ENCODE data around the gene ZNF483.
"Not testable (repeated sequence)": the region's sequence is repeated elsewhere in the genome, so short reads cannot be mapped to it uniquely, and the experiment has no call there.

ZNF483 gene

DNA sequence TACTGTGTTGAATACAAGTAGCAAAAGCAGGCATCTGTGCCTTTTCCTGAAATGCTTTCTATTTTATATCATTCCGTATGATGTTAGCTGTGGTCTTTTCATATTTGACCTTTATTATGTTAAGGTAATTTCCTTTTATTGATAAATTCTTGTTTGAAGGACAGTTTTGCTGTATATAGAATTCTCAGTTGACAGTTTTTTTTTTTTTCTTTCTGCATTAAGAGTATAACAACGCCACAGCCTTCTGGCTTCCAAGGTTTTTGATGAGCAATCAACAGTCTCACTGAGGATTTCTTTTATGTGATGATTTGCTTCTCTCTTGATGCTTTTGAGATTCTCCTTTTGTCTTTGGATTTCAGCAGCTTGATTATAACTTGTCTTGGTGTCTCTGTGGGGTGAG is 23.6 kb downstream of the ZNF483 start:
- no peak for DNase-seq

DNA sequence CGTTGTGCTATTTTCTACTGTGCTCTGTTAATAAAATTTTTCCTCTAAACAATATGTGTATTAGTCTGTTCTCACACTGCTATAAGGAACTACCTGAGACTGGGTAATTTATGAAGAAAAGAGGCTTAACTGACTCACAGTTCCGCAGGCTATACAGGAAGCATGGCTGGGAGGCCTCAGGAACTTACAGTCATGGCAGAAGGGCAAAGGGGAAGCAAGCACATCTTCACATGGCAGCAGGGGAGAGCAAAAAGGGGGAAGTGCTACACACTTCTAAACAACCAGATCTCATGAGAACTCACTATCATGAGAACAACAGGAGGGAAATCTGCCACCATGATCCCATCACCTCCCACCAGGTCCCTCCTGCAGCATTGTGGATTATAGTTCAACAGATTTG is 30.4 kb downstream of the ZNF483 start:
- not testable (repeated sequence) for DNase-seq

DNA sequence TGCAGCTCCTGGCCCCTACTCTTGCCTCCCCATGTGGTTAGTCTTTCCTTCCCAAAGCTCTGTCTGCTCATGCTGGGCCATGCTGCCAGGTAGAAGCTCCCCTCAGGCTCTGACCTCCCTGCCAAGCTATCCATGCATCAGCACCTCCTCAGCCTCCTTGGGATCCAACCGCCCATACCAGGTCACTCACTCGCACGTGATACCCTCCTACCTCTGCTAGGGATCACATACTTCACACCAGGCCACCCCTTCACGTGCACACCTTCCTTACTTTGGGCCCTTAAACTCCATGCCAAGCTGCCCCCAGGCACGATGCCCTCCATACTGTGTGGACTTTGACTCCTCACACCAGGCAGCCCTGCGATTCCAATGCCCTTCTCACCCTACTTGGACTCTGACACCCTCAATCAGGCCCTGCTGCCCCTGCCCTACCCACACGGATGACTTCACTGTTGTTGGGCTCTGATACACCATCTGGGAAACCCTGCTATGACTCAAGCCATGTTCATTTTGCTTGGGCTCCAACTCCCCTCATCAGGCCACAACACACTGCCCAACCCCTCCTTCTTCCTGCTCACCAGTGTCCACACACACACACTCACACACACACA is 34.1 kb downstream of the ZNF483 start:
- no peak for DNase-seq

DNA sequence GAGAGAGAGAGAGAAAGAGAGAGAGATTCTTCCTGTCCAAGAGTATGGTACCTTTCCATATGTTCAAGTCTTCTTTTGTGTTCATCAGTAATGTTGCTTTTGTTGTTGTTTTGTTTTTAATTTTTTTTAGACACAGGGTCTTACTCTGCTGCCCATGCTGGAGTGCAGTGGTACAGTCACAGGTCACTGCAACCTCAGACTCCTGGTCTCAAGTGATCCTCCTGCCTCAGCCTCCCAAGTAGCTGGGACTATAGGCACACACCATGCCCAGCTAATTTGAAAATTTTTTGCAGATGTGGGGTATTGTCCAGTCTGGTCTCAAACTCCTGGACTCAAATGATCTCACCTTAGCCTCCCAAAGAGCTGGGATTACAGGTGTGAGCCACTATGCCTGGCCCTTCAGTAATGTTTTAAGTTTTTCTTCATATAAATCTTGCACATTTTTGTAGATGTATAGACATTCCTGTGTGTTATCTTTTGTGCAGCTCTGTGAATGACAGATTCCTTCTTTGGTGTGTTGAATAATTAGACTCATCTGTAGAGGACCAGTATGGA is 36.3 kb downstream of the ZNF483 start:
- DNase-seq, result no peak

DNA sequence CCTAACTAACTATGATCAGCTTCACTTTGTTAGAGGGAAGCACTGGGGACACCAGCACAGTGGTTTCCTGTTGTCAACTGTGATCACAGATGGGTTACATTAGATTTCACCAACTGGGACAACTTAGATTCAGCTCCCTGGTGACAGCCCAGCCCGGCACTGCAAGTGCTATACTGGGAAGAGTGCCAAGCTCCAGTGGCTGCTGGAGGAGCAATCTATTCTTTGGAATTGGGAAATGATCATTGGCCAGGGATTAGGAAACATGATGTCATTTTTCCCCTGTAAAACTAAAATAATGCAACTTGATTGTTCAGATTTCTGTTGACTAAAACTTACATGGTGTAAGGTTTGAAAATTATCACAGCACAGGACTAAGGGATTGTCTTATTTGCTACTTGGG is 41.3 kb downstream of the ZNF483 start:
- no peak for DNase-seq

DNA sequence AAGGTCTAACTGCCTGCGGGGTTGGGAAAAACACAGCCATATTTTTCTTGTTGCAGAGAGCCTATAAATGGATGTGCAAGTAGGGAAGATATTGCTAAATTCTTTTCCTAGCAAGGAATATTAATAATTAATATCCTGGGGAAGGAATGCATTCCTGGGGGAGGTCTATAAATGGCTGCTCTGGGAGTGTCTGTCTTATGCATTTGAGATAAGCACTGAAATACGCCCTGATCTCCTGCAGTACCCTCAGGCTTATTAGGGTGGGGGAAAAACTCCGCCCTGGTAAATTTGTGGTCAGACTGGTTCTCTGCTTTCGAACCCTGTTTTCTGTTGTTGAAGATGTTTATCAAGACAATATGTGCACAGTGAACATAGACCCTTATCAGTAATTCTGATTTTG is 43.1 kb downstream of the ZNF483 start:
- DNase-seq, result not testable (repeated sequence)

DNA sequence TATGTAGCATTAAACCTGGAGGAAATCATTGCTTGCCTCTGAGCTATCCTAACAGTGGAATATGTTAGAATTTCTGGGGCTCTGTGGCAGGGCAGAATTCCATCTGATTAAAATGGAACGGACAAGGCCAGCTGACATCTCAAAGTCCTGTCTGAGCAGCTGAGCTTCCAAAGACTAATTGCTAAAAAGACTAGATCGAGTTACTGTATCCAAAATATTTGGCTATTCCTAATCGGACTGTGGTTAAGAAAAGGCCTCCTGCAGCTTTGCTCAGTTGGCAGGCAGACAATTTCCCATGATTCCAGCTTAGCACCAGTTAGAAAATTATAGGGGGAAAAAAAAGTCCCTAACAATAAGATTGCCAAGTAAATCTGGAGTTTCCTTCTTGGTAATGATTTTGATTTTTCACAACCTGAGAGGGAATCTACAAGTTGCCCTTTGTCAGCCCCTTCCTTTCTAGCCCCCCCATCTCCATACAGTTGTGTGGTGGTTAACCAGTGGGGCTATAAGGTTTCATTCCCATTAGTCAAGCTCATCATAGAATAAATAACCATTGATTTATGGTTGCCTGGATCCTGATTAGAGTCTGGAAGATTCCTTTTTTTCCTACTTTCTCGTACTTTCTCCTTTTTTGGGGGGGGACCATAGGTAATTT is 48.1 kb downstream of the ZNF483 start:
- DNase-seq, result no peak

DNA sequence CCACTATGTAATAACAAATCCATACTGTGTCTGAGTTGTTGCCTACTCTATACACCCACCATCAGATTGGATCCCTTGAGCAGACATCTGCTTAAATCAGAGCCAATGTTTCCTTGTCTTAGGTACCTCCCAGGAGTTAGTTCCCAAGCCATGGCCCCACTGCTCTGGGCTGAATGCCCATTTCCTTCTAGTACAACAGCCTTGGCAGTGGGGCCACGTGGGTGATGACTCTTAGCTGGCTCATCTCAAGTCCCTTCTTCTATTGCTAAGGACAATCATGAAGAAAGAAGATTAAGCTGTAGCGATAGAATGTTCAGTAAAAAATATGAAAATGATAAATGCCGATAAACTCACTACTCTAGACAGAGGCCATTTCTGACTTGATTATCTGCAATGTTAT is 57.9 kb downstream of the ZNF483 start:
- no peak for DNase-seq

DNA sequence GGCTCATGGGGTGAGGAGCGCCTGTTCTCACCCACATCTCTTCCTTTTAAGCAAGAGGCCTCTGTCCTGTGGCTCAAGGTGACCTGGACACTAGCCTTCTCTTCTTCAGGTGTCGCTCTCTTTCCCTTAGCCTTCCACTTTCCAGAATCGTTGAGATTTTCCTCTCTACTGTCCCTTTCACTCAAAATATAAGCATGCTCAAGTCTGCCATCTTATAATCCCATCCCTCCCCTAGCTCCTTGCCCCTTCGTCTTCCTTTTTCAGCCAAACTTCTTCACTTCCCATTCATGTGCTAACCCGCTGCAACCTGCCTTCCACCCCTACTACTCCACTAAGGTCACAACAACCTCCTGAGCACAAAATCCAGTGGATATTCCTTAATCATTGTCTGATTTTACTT is 61.4 kb downstream of the ZNF483 start:
- DNase-seq, result no peak

DNA sequence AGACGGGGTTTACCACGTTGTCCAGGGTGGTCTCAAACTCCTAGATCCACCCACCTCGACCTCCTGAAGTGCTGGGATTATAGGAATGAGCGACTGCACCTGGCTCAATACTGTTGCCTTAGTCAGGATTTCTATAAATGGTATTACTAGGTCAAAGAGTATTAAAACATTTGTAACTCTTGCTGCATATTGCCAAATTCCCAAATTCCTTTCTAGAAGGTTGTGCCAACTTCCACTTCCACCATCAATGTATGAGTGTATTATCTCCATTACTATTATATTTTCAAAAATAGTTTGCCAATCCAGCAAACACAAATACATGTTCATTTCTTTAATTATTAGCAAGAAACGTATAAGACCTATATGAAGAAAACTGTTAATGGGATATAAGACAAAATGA is 63.9 kb downstream of the ZNF483 start:
- no peak for DNase-seq

DNA sequence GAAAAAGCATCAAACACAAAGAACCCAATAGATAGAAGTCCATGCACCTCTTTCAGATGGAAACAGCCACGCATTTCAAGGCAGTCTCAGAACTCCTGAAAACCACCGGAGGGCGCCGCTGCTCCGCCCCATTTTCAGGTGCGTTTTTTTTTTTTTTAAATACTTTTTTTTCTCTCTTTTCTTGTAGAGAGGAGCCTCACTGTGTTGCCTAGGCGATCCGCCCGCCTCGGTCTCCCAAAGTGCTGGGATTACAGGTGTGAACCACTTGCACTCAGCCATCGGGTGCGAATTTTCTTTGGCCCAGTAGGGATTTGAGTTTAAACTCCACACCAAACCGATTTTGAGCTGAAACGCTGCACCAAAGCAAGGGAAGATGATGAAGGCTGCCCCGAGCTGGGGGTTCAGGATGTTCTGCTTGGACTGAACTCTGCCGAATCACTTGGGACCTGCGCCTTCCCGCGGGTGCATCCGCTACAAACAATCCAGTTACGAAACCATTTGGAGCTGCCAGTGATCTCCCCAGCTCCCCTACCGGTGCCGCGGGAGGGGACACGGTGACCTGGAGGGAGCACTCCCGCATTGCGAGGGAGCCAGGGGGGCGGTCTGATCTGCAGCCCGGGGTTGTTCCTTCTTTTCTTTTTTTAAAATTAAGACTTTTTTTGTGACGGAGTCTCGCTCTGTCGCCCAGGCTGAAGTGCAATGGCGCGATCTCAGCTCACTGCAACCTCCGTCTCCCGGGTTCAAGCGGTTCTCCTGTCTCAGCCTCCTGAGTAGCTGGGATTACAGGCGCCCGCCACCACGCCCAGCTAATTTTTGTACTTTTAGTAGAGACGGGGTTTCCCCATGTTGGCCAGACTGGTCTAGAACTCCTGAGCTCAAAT is 73.1 kb downstream of the ZNF483 start:
- no peak for DNase-seq

DNA sequence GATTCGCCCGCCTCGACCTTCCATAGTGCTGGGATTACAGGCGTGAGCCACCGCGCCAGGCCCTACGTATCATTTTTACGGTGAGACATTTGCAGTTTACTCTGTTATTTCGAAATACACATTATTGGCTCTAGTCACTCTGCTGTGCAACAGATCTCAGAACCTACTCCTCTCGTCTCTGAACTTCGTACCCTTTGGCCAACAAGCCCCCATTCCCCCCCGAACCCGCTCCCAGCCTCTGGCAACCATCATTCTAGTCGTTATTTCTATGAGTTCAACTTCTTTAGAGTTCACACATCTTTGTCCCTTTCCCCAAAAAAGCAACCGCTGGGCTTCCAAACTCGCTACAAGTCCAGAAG is 73.7 kb downstream of the ZNF483 start:
- DNase-seq, result no peak

DNA sequence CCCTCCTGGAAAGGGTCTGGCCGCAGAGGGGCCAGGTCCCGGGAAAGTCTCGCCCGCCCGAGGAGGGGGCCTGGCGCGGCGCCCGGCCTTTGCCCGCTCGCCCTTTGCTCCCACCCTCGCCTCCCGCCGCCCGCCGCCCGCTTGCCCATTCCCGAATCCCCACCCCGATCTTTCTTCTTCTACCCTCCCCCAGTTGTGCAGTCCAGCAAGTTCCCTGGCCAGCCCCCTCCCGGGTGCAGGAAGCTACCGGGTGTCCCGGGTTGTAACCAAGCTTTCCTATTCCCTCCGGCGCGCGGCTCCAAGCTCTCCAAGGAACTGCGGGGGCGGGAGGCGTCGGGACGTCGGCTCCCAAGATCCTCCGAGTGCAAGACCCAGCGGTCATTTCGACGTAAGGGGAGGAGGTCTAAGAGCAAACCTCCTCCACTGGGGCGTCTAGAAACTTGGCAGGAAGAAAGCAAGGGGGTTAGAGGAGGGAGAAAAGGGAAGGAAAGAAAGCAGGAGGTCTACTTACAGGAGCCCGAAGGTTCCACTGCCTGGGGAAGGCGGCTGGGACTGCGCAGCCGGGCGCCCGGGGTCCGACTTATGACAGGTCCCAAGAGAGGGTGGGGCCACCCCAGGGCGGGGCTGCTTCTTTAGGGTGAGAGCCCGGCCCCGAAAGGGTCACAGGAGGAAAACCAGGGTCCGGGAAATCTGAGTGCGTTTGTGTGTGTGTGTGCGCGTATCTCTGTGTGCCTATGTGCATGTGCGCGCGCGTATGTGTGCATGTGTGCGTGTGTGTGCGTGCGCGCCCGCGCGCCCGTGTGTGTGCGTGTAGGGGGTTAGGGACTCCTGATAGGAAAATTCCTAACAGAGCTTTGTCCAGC is 74.3 kb downstream of the ZNF483 start, which contains the start of gene PTGR1:
TSS of gene PTGR1 (minus strand) at position 556 of the 863 bp plus-strand sequence. CDS start 2,225 bp downstream, outside the sequence.
- no peak for DNase-seq

DNA sequence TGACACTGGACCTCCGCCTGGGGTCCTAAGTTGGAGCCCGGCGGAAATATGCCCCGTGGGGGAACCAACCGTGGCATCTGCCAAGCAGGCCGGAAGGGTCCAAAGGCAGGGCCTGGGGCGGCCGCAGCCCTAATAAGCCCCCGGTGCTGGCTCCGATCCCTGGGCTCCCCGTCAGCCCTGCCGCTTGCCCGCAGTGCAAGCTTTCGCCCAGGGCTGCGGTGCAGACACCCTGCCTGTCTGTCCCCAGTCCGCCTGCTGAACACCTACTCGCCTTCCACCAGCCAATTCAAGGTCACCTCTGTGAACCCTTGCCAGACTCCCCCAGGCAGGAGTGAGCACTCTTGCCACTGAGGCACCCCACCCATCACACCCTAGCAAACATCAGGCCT is 75.0 kb downstream of the ZNF483 start:
- no peak for DNase-seq

DNA sequence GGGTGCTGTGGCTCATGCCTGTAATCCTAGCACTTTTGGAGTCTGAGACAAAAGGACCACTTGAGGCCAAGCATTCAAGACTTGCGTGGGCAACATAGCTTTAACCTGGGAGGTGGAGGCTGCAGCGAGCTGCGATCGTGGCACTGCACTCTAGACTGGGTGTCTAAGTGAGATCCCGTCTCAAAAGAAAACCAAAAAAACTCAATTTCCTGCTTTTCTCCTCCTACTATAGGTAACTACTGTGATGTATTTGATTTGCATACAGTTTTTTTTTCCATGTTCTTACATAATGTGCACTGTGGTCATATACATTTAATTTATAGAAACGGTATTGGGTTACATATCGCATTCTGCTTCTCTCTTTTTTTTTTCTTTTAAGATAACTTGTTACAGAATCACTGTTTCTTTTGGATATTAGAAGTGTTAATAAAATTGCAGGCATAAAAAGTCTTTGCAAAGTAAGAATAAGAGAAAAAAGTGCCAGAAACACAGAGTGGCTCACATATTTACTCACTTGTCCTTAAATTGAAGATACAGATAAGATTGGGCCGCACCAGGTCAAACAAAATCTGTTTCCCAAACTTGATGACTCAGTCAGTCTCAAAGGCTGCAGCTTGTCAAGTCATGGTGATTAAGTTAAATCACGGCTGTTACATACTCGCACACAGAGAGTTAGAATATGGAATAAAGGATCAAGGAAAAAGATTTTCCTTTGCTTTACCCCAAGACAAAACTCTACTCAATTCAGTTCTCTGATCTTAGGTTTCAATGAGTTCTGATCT is 76.4 kb downstream of the ZNF483 start:
- no peak for DNase-seq

DNA sequence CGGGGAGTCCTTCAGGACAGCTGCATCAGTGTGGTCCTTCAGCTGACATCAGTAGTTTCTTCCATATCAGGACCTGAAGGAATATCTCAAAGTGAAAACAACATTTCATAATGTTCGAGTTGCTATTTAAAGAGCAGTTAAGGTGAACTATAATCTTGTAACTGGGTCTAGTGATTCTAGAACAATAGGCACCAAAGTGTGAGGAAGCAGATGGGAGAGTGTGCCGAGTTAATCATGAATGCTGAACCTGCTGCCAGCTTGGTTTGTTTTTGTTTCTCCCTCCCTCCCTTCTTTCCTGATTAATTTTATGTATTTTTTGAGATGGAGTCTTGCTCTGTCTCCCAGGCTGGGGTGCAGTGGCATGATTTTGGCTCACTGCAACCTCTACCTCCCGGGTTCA is 78.1 kb downstream of the ZNF483 start:
- no peak for DNase-seq

DNA sequence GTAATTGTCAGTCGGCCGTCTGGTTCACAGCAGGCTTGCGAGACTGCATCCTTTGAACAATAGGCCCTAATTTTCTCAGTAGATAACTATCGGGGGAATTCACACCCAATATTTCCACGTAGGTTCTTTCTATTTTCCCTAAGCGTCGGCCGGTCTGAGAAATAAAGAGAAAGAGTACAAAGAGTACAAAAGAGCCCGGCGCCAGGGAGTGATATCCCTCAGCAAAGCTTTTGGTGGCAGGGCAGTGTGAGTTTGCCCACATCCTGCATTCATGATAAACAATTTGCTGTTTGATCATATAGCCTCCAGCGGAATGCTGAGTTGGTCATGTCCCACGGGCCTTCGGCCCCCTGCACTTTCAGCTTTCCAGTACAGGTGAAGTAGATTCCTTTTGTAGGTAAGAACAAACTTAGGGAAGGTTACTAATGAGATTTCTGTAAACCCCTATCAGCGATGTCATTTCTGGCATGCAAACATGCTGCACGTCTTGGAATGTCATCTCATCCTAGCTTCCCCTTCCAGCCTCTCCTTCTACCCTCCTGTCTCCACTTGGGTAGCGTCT is 79.2 kb downstream of the ZNF483 start:
- no peak for DNase-seq

DNA sequence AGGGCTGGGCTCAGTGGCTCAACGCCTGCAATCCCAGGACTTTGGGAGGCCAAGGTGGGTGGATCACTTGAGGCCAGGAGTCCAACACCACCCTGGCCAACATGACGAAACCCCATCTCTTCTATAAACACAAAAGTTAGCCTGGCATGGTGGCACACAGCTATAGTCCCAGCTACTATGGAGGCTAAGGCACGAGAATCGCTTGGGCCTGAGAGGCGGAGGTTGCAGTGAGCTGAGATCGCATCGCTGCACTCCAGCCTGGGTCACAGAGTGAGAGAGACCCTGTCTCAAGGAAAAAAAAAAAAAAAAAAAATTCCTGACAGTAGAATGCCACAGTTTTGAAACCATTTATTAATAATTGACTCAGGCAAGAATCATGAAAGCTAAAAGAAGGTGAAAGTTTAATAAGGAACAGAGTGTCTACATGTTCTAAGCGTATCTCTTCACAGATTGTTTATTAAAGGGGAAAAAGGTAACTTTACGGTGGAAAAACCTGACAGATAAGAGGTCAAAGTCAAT is 80.1 kb downstream of the ZNF483 start:
- DNase-seq, result no peak

DNA sequence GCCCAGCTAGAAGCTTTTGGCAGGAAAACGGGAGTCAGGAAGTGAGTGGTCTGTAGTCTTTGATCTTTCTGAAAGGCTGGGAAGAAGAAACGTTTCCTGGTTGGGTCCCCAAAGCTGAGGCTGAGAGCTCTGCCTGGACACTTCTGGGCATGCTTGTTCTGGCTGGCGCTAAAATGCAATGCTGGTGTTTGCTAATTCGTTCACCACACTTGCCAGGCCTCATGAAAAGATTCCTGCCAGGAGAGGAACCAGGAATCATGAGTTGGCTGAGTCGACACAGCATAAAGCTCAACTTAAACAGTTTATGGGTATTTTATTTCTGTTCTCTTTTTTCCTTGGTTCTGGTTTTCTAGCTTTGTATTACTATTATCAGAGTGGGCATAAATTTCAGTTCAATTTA is 85.2 kb downstream of the ZNF483 start:
- DNase-seq, result no peak

DNA sequence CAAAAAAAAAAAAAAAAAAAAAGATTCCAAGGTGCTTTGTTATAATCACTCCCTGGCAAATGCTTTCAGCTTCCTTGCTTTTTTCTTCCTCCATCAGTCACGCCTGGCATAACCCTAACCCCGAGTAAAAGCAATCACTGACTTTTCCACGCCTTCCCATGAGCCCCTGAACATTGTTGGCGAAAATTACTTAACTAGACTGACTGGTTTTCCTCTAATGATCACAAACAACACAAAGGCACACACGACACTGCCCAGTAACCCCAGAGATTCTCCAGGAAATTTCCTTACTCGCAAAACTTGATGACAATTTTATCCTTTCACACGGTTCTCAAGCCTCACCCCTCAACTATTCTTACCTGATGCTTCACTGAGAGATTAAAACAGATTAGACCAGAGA is 85.9 kb downstream of the ZNF483 start:
- no peak for DNase-seq

DNA sequence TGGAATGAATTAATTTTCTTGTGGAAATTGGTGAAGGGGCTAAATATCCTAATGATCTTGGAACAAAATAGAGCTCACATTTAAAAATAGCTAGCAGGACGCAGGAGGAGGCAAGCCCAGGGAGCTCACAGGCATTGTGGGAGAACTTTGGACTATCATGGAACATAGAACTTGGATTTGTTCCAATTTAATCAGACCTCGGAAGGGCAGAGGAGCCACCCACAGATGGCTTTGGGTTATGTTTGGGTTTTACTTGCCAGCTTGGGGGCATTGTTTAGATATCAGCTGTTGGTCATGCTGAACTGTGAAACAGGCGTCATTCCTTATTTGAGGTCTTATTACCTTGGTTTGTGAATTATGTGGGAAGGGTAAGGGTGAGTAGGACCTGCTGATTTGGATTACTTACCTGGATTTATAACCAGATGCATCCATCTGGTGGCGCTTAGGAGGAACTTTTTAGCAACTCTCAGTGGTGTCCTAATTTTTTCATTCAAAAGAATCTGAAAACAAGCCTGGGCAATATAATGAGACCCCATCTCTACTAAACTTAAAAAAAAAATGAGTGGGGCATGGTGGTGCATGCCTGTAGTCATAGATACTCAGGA is 88.6 kb downstream of the ZNF483 start:
- no peak for DNase-seq
